A673 (cell line): ENCODE data around the gene LIMCH1. TPM values are rescaled to one million over a fixed set of nuclear protein-coding genes. Genes with fewer than 3 reads are reported as not detected.

Source experiments
- BruUV-seq: library from RNA; stranded (reverse); fragments of 400-500 nt; replicated peaks from 2 replicates; lab custom pipeline; 2021; lab: Mats Ljungman, UMichigan
- CTCF ChIA-PET: fragments of 300-600 bp; sonication (Branson Sonifier 250); formaldehyde crosslinking; loops from one replicate; lab custom pipeline; 2022; ENCODE audit warnings: antibody characterized with exemption; lab: Charles Lee
- POLR2A ChIA-PET: fragments of 300-600 bp; sonication (Branson Sonifier 250); formaldehyde crosslinking; loops from one replicate; lab custom pipeline; 2022; ENCODE audit warnings: antibody characterized with exemption; ENCODE audit not compliant: low non-redundant PET; lab: Charles Lee
- DNase-seq: peaks from one replicate; pipeline ENCODE4 v3.0.0-alpha.2; 2015; ENCODE audit warnings: low spot score
- H3K27ac ChIP-seq: fragments of 200-600 bp; sonication (generic); 2 replicates; pipeline ENCODE4 v1.5.1; 2016; ENCODE audit warnings: mixed run types, low read depth, mild to moderate bottlenecking, mixed read lengths, antibody characterized with exemption, low read length; ENCODE audit not compliant: poor library complexity, severe bottlenecking
- H3K27me3 ChIP-seq: fragments of 200-600 bp; sonication (generic); replicated peaks from 2 replicates; pipeline ENCODE4 v1.6.1; 2017; ENCODE audit warnings: mixed run types, low read depth, mild to moderate bottlenecking, mixed read lengths, antibody characterized with exemption, low read length; ENCODE audit not compliant: insufficient read depth, poor library complexity
- H3K36me3 ChIP-seq: fragments of 200-600 bp; sonication (generic); 2 replicates; pipeline ENCODE4 v1.6.1; 2016; ENCODE audit warnings: mixed run types, mild to moderate bottlenecking, mixed read lengths, antibody characterized with exemption, low read length; ENCODE audit not compliant: insufficient read depth, poor library complexity, severe bottlenecking
- H3K4me1 ChIP-seq: fragments of 200-600 bp; sonication (generic); 2 replicates; pipeline ENCODE4 v1.6.1; 2017; ENCODE audit warnings: mixed run types, mild to moderate bottlenecking, mixed read lengths, antibody characterized with exemption, low read length; ENCODE audit not compliant: insufficient read depth, poor library complexity, severe bottlenecking
- H3K4me3 ChIP-seq: fragments of 200-600 bp; sonication (generic); 2 replicates; pipeline ENCODE4 v1.5.1; 2016; ENCODE audit warnings: low read depth, mixed run types, mild to moderate bottlenecking, mixed read lengths, low read length; ENCODE audit not compliant: poor library complexity, severe bottlenecking
- H3K9me3 ChIP-seq: fragments of 200-600 bp; sonication (generic); 2 replicates; pipeline ENCODE4 v1.6.1; 2016; ENCODE audit warnings: mixed run types, low read depth, mild to moderate bottlenecking, mixed read lengths, antibody characterized with exemption, low read length; ENCODE audit not compliant: poor library complexity, severe bottlenecking
- CTCF ChIP-seq: fragments of 300-800, 200-600 bp; sonication (generic); conservative IDR thresholded peaks from 2 replicates; pipeline ENCODE4 v1.5.1; 2017; ENCODE audit warnings: low read depth, mild to moderate bottlenecking, antibody characterized with exemption, low read length, moderate library complexity, mixed read lengths
- EZH2 ChIP-seq: fragments of 200-600 bp; sonication (generic); IDR thresholded peaks from 2 replicates; pipeline ENCODE4 v1.6.1; 2017; ENCODE audit warnings: borderline replicate concordance, low read depth, mild to moderate bottlenecking, mixed read lengths, antibody characterized with exemption, low read length; ENCODE audit not compliant: poor library complexity, severe bottlenecking
- intact Hi-C: fragments of 100-400 bp; cut with micrococcal nuclease; formaldehyde crosslinking; loops from one replicate; pipeline ENCODE4 v1.10.0; 2022; ENCODE audit not compliant: unreplicated experiment
- total RNA-seq: library from RNA; stranded (reverse); gene quantifications from 2 replicates; pipeline ENCODE4 v1.2.3, GENCODE V29; 2021

LIMCH1 gene
- total RNA-seq, 1 experiment from 2014 or later, result 4.0 TPM

DNA sequence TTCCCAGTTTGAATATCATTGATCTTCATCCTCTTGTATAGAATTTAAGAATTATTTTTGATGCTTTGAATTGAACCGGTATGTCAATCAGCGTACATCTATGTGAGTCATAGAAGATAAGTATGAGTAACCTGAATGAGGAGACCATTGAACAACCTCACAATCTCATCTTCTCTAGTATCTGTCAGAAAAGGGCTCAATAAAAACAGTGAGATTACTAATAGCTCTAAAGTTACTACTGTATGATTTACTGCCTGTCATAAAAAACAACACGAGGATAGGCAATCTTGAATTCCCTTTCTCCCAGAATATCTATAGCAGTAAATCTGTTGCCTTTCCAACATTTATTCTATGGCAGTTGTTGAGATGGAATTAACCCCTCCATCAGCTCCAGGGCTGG, 174.5 kb downstream of the LIMCH1 start:
- no peaks in the 10 kb centered on the region for H3K9me3 ChIP-seq
- H3K36me3 ChIP-seq, result no peaks in the 10 kb centered on the region
- no TSS peak for BruUV-seq
- TF ChIP-seq EZH2 (no peak), CTCF (no peak)
- H3K27me3 ChIP-seq, result peaks cover 33% of the 10 kb centered on the region
- no peak for DNase-seq
- H3K4me3 ChIP-seq, result no peak overlapping the region
- no peak overlapping the region for H3K27ac ChIP-seq
- ChIA-PET CTCF (no interaction called here), POLR2A (no interaction called here)
- no peaks in the 10 kb centered on the region for H3K4me1 ChIP-seq
- intact Hi-C loops, result no loop called here

DNA sequence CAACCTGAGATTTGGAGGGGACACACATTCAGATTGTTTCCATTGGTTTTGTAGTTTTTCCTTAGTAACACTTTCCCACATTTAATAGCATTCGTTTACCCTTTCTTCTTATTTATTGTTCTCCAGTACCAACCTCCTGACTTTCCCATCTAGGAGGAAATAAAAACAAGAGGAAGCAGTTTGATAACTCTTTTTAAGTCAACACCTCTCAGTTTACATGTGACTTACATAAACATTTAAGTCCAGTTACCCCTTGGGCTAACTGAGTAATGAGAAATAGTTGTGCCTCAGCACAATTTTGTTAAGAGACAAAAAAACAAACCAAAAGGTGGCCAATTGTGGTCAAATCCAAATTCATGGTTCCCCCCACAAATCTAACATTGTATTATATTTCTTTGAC, 175.8 kb downstream of the LIMCH1 start:
- no peak overlapping the region for H3K4me3 ChIP-seq

GRCh38 chr4:41714364-41715000, 176.5 kb downstream of the LIMCH1 start:
- DNase-seq, result no peak
- H3K36me3 ChIP-seq, result no peaks in the 10 kb centered on the region
- H3K27me3 ChIP-seq, result peaks cover 50% of the 10 kb centered on the region
- no peaks in the 10 kb centered on the region for H3K9me3 ChIP-seq
- no peak for TF ChIP-seq CTCF
- TF ChIP-seq EZH2, result no peak
- no peaks in the 10 kb centered on the region for H3K4me1 ChIP-seq
- CTCF ChIA-PET, result no interaction called here
- BruUV-seq, result no TSS peak
- intact Hi-C loops, result no loop called here
- H3K4me3 ChIP-seq, result no peak overlapping the region
- H3K27ac ChIP-seq, result no peak overlapping the region
- POLR2A ChIA-PET, result no interaction called here

More for the DNA sequence above, 175.8 kb downstream of the LIMCH1 start:
- ChIA-PET CTCF (no interaction called here), POLR2A (no interaction called here)
- Histone ChIP-seq H3K36me3 (no peaks in the 10 kb centered on the region), H3K27me3 (peaks cover 43% of the 10 kb centered on the region), H3K27ac (no peak overlapping the region), H3K4me1 (no peaks in the 10 kb centered on the region), H3K9me3 (no peaks in the 10 kb centered on the region)
- TF ChIP-seq EZH2 (no peak), CTCF (no peak)
- DNase-seq, result no peak
- intact Hi-C loops, result no loop called here
- no TSS peak for BruUV-seq
